Retinal pigment epithelial cell (primary cell): ENCODE results near the gene CACNG4.

Experiments
- DNase-seq: peaks from one replicate; pipeline ENCODE4 v3.0.0-alpha.2; 2010; ENCODE audit warnings: low read depth
- H3K4me3 ChIP-seq: 2 replicates; pipeline ENCODE4 v1.5.1; 2011; ENCODE audit warnings: mild to moderate bottlenecking, low read length, control low read depth, moderate library complexity
- CTCF ChIP-seq: conservative IDR thresholded peaks from 2 replicates; pipeline ENCODE4 v1.5.1; 2011; ENCODE audit warnings: low read depth, low read length, control low read depth, inconsistent platforms

CACNG4 gene

GRCh38 chr17:66953630-66954020, 10.9 kb upstream of the CACNG4 start:
- no peak for TF ChIP-seq CTCF
- no peak overlapping the region for H3K4me3 ChIP-seq
- no peak for DNase-seq

DNA sequence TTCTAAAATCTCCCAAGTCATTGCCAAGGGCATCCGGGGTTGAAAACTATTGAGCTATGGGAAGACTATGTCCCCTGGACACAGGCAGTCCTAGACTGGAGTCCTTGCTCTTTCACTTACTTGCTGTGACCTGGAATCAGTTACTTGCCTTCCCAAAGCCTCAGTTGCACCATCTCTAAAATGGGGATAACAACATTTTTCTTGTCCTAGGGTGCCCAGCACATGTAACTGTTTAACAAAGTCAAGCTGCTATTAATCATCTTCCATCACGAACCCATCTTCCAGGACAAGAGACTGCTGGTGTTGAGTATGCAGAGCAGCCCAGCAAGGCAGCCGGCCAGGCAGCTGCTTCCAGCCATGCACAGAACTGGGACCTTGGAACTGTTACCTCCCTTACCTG, 9.9 kb upstream of the CACNG4 start:
- no peak overlapping the region for H3K4me3 ChIP-seq
- DNase-seq: no peak
- TF ChIP-seq CTCF: no peak

DNA sequence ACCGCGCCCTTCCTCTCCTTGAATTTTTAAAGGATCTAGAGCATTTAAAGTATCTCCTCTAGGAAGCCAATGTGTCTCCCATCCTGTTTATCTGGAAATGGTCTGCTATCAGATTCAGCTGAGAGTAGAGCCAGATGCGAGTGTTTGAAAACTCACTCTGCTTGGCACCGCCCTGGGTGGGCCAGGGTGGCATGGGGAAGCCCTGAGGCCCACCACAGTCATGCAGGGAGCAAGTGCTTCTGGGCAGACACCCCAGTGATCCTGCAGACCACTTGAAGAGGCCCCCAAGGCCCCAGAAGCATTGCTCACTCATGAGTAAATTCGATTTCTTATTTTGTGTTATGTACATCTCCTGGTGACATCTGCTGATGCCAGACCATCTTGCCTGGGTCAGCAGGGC, 8.7 kb upstream of the CACNG4 start:
- DNase-seq: no peak
- H3K4me3 ChIP-seq: no peak overlapping the region
- TF ChIP-seq CTCF: no peak

GRCh38 chr17:66956941-66957340, 7.6 kb upstream of the CACNG4 start:
- TF ChIP-seq CTCF: no peak
- no peak overlapping the region for H3K4me3 ChIP-seq
- DNase-seq: no peak

- no peak overlapping the region for H3K4me3 ChIP-seq
- TF ChIP-seq CTCF: no peak
- no peak for DNase-seq
Measured at GRCh38 chr17:66957343-66957742, 7.2 kb upstream of the CACNG4 start.

GRCh38 chr17:66957951-66958579, 6.4 kb upstream of the CACNG4 start:
- no peak for TF ChIP-seq CTCF

DNA sequence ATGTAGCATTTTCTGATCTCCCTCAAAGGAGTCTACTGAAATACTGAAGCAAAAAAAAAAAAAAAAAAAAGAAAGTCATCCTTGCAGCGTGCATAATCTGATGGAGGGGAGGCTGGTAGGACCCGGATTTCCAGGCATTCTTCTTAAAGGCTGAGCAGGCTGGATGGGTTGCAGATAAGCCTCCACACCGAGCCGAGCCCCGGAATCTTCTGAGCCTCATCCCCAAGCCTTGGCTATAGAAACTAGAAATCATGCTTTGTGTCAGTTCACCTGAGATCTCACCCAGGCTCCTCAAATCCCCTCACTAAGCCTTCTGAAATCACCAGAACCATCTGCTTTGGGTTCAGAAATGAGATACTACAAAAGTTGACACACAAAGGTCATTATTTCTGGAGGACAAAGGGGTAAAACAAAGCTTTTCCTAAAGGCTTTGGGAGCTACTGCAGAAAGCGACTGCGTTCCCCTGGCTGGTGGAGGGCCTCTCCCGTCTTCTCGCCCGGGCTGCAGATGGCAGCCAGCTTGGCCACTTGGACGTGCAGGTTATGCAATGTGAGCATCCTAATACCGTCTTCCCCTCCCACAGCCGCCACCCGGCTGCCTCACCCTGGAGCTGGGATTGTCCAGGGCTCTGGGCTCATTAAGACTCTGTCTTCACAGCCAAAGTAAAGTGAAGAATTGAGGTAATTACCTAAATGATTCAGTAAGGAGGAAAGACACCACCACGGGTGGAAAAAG, 4.7 kb upstream of the CACNG4 start:
- no peak overlapping the region for H3K4me3 ChIP-seq
- TF ChIP-seq CTCF: no peak
- DNase-seq: no peak

More at GRCh38 chr17:66957951-66958579, 6.4 kb upstream of the CACNG4 start:
- no peak overlapping the region for H3K4me3 ChIP-seq
- no peak for DNase-seq
